NCI-H2196 (cell line): Measurements from ENCODE around the gene CDH4.

Experiments
- DNase-seq: peaks from one replicate; lab custom pipeline; 2025; ENCODE audit not compliant: unreplicated experiment; lab: John Stamatoyannopoulos, UW

The CDH4 gene

DNA sequence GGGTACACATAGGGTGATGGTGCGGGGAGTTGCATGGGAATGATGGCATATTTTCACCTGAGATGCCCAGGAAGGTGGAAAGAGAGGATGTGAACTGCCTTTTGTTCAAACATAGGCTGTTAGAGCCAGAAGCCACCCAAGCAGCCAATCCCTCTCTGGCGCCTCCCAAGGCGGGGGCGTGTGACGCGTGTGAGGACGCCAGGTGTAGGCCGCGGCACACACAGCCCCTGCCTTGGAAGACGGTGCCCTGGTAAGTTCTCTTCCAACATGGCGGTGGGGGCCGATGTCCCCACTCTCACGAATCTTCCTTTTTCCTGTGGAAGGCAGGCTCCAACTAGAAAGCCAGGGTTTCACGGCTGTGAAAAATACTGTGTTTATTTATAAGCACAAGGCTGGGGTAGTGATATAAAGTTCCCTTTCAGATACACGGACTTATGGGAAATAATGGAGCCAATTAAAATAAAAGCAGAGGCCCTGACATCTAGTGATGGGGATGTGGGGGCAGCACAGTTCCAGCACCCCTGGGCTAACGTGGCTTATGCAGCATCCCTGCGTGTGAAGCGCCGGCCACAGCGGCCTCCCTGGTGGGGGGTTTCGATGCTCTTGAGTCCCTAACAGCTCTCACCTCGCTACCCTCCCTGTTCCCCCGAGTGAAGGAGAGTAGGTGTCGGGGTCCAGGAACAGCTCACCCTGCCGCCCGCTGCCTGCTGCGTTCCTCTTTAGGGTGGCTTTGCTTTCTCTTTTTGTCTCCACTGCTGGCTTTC, 28.3 kb downstream of the CDH4 start:
- no peak for DNase-seq

DNA sequence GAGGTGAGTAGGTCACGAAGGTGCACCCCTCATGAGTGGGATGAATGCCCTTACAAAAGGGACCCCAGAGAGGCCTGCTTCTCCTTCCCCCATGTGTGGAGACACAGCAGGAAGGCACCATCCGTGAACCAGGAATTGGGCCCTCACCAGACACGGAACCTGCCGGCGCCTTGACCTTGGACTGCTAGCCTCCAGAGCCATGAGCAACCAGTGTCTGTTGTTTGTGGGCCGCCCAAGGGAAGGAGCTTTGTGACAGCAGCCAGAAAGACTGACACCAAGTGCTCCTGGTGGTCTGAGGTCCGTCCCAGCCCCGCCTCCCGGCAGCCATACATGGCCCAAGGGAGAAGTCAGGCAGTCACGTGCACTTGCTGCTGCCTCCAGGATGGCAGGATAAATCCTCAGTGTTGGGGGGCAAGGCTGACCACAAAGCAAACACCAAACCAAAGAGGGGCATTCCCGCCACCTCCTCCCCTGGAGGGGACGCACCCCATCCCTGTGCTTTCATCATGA, 29.3 kb downstream of the CDH4 start:
- DNase-seq = no peak

DNA sequence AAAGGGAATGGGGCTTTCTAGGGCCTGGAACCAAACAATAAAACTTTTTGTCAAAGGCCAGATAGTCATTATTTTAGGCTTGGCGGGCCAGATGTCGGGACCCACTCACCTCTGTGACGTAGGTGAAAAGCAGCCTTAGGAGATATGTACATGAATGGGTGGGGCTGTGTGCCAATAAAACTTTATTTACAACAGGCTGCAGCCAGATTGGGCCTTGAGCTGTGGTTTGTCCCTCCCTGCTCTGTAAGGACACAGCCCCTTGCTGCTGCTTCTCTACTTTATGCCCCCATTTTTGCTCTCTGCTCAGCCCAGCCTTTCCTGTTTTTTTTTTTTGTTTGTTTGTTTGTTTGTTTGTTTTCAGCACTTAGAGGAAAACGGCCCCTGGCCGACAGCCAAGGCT, 32.7 kb downstream of the CDH4 start:
- DNase-seq = no peak

DNA sequence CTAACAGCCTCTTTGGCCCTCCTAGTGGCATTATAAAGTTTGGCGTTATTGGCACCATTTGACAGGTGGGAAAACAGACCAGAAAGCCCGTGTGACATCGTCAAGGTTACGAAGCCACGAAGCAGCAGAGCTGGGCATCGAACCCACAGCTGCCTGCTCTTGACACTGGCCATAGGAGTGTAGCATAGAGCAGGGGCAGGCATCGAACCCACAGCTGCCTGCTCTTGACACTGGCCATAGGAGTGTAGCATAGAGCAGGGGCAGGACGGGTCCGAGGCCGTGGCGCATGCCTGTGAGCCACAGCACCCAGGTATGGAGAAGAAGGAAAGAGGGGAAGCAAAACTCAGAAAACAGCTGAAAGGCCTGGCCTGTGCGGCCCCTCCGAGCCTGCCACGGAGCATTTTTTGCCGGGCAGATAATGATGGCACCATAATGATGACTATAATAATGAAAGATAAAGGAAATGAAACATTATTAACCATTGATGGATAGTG, 33.1 kb downstream of the CDH4 start:
- DNase-seq = no peak

DNA sequence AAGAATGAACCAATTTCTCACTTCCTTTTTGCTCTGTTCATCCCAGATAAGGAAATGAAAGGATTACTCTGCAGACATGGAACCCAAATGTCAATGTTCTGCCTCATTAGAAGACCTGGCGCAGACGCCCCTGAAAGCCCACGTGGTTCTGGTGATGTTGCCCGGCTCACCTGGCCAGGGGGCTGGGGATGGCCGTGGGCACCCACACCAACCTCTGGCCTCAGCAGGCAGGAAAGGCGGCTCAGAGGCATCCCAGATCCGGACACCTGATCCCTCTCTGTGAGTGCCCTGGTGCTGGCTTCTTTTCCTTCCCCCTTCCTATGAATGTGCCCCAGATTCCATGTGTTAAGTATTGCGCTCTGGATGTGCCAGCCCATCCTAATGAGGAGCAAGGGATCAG, 33.6 kb downstream of the CDH4 start:
- no peak for DNase-seq

DNA sequence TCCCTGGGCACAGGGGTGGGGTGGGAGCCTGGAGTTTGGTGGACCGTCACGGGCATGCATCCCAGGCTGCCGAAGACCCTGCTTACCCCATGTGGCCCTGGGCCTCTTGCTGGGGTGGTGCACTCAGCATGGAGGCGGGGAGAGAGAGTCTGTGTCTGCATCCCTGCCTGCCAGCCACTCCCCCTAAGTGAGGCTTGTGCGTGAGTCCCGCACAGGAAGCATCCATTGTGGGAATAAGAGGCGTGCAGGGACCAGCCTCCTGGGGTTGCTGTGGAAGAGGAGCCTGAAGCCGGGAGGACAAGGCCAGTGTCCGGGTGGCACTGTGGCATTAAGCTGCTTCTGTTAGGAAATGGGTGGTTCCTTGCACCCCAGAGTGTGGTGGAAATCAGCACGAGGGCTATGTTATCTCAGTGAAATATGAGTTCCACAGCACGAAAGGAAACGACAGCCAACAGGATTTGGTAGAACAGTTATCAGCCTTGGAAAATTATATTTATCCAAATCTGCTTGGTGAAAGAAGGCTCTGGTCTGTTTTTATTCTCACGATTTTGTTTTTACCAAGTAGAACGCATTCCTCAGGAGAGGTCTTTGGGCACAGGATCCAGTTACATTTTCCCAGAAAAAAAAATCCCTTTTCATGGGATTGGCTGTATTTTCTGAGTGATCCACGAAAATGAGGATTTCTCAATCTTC, 35.7 kb downstream of the CDH4 start:
- DNase-seq = no peak

DNA sequence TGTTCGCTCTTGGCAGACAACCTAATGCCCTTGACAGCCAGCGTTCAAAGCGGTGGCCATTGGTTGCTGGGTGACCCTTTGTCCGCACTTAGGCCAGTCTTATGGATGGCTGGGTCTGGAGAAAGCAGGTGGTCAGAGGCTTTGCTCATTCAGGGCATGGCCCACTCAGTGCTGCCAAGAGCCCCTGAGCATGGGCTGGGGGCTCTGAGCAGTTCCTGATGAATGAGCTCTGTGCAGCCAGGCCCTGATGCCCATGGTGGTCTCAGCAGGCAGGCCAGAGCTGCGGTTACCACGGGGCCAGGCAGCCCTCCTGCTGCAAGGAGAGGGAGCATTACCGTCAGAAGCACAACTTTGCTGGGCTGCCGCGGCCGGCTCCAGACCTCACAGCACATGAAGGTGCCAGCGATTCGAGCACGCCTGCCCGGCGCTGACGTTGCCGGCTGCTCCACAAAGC, 36.3 kb downstream of the CDH4 start:
- DNase-seq = no peak

DNA sequence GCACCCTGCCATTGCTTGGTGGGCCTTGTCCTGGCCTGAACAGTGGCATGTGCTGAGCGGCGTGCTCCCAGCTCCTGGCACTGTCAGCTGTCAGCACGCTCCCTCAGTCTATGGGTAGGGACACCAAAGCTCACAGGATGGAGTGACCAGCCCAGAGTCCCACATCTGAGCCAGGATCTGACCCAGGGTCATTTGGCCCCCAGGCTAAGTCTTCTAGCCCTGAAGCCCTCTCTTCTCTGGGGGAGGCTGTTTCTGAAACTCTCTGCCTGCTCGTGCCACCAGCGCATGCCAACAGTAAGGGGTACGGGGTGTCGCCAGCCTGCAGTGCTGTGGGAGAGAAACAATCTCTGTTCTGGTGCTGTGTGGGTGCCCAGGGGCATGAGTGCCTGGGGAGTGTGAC, 37.1 kb downstream of the CDH4 start:
- DNase-seq = no peak

DNA sequence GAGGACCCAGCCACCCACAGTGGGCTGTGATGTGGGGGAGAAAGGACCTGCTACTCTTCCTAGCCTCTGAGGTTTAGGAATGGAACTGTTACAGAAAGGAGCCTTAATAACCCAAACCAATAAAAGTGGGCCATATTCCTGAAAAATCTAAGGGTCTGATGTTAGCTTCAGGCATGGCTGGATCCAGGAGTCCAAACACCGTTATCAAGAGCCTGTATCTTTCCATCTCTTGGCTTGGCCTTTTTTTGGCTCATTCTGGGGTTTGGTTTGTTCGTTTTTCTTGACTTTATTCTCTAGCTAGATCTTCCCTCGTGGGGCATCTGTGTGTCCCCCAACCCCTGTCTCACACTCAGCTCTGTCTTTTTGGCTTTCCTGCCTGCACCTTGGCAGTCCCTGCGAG, 38.7 kb downstream of the CDH4 start:
- DNase-seq = no peak

DNA sequence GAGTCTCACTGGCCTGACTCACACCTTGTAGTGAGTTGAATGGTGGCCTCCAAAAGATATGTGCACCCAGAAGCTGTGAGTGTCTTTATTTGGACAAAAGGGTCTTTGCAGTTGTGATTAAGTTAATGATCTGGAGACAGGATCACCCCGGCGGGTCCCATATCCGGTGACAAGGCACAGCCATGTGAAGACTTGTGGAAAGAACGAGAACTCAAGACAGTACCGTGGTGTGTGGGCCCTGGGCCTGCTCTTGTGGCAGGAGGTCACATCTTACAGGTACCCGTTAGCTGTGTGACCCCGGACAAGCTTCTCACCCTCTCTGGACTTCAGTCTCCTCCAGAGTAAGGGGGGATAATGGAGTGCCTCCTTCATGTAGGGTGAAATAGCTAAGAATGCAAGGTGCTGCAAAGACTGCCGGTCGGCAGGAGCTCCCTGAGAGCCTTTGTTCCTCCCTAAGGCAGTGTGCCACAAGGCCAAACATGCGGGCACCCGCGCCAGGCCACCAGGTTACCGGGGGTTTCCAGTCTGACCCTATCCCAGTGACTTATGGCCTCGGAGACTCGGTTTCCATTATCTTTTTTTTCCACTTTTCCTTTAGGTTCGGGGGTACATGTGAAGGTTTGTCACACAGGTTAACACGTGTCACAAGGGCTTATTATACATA, 39.2 kb downstream of the CDH4 start:
- no peak for DNase-seq

DNA sequence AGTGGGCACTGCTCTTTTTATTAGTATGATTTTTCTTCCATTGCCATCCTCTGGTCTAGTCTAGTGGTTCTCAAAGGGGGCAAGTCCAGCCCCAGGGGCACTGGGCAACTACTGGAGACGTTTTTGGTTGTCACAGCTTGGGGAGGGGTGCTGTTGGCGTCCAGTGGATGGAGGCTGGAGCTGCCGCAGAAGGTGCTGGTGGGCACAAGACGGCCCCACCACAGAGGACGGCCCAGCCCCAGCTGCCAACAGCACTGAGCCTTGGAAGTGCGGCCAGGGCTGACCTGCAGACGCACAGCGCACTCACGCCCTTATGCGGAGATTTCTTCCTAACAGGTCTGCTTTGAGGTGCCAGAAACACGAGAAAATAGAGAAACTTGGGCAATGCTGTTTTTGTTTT, 40.3 kb downstream of the CDH4 start:
- no peak for DNase-seq

DNA sequence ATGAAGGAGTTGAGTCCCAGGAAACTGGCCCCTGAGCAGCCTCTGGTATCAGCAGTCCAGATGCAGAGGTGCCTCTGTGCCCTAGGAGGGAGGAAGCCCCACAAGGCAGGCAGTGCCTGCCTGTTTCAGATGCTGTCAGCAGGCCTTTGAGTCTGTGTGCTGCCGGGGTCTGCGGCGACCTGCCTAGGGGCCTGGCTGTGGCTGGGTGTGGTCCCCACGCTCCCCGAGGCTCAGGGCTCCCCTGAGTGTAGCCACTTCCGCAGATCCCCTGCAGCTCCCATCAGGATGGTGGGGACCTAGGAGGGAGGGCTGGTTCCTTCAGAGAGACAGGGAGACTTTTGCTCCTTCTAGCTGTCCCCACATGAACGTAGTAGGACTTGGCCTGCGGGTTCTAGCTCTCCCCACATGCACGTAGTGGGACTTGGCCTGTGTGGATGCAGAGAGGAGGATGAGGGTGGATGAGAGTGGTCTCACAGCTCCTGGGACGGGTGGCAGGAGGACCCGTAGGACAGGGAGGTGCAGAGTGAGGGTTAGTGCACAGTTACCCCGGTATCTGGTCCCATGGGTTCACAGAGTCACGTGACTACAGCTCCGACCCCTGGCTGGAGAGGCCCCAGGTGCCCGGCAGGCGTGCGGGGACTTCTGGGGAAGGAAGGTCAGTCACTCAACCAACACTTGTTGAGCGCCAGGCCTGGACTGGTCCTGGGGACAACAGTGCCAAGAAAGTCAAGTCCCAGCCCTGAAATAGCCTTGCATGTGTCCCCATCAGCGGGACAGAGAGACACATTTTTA, 41.0 kb downstream of the CDH4 start:
- no peak for DNase-seq

DNA sequence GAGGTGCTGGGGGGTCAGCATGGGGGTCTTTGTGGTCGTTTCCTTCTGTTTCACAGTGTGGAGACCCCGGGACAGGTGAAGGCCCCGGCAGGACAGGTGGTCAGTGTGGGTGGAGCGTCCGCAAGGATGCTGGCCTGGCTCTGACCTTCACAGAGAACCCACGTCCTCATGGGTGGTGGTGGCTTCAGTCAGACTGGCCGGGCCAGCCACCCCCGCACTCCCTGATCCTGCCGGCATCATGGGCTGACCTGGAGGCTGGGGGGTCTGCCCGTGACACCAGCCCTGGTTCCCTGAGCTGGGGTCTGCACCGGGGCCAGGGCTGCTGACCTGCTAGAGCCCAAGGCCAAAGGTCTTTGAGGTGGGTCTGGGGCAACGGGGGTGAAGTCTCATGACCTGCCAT, 41.9 kb downstream of the CDH4 start:
- DNase-seq = no peak

DNA sequence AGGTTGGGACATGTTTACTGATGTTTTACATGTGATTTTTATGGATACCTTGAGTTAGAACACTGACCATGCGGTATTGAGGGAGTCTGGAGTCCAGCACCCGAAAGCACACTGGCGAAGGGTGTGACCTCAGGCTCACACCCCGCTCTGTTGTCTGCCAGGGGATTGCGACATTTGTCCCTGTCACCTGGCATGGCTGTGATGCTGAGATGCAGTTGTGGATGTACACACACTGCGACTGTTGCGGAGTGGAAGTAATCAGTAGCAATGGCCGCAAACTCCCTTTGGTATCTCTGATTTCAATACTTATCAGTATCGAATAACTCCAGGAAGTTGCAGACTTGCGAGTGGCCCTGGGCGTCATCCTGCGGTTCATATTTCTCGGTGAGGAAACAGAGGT, 43.2 kb downstream of the CDH4 start:
- no peak for DNase-seq

DNA sequence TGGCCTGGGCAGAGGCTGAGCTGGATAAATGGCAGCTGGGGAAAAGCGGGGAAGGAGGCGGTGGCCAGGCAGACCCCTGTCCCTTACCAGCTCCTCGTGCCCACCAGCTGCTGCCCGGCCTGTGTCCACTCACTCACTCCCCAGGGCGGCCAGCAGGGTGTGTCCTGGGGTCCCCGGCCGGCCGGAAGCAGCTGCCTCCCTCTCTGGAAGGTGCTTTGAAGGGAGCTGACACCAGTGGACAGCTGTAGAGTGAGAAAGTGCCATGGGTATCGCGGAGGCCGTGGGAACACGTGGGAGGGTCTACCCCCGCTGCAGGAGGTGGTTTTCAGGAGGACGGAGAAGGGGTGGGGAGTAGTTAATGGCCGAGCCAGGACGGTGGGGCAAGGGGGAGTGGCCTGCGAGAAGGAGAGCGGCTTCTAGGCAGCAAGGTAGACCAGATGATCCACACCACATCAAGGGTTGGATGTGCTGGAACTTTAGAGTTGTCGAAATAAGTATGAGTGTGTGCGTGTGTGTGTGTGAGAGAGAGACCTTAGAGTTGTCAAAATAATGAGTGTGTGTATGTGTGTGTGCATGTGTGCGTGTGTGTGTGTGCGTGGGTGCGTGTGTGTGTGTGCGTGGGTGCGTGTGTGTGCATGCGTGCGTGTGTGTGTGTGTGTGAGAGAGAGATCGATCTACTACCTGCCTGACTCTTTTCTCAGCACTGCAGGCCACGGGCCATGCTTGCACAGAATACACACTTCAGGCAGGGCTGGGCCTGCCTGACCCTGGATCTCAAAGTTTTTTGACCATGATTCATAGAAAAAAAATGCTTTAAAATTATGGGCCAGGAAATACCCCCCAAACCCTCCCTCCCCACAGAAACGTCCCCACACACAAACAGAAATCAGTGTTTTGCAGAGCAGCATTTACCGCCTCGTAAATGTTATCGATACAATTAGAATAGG, 43.9 kb downstream of the CDH4 start:
- DNase-seq = no peak

DNA sequence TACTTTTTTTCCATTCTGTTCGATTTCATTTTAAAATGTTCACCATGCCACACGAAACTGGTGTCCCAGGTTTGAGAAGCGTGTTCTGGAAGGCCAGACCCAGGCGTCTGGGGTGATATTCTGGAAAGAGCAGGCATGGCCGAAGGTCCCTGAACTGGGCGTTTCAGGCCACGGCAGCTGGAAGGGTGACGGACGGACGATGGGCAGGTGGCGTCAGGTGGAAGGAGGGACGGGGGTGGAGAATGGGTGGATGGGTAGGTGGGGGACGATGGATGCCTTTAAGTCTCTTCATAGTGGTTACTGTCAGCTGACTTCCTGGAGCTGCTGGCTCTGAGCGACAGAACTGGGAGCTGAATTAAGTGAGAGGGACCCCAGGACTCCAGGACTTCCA, 44.6 kb downstream of the CDH4 start:
- DNase-seq = no peak

DNA sequence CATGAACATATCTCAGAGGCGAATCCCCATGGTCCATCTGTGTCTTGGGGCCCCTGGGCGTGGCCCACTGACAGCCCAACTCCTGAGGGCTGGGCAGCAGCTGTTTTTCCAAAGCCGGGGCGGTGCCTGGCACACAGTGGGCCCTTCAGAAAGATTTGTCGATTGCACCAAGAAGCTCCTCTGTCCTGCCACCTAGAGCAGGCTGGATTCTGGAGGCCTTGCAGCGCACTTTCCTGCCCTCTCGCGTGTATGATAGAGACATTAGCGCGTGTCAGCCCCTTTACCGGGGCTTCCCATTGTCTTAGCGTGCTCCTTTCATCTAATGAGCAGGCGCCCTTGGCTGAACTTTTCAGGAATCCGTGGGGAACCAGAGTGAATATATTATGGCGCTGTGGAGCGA, 45.4 kb downstream of the CDH4 start:
- no peak for DNase-seq

DNA sequence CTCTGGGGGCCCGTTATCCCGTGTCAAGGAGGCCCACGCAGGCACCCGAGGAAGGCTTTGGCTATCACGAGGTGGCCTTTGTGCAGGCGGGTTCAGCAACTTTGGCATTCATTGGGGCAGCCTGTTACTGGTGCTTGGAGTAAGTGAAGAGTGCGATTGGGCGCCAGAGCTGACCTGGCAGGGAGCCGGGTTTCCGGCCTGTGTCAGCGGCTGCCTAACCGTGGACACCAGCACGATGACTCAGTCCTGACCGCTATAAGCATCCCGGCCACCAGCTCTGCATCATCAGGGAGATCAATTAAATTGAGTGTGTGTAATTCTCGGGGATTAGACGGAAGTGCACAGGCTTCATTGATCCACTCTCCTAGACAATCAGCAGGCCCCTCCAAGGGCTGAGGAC, 45.9 kb downstream of the CDH4 start:
- no peak for DNase-seq

DNA sequence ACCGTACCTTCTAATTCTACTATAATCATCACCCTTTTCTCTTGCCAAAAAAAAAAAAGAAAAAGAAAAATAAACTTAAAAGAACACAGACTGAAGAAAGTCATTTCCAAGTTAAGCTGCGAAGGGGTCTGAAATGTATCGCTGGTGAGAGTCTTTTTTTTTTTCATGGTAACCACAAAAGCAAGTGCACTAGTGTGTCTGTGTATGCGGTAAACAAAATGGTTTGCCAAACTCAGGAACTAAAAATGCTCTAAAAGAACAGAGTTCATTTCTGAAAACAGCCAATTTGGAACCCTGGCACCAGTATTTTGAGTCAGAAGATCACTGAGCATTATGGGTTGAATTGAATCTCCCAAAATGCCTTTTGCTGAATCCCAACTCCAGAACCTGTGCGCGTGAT, 46.6 kb downstream of the CDH4 start:
- no peak for DNase-seq

DNA sequence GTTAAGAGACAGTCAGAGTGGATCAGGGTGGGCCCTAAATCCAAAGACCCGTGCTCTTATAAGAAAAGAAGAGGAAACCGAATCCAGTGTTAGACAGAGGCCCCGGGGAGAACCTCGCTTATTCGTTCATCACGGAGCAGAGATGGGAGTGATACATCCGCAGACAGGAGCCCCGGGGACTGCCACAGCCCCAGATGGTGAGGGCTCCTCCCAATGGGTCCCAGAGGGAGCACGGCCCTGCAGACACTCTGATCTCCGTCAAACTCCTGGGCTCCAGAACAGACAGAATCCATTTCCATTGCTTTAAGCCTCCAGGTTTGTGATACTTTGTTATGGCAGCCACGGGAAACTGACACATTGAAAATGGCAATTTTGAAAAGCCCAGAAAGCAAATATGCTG, 47.0 kb downstream of the CDH4 start:
- DNase-seq = no peak
